Measurements from ENCODE around the gene NACC1.

NACC1 gene

GRCh38 chr19:13117772-13118423 lies at the start of gene NACC1:
Gene NACC1 (plus strand): TSS chr19:13118264. CDS start chr19:13135208, 16,944 bp downstream.
- peak; percentile 89 for DNase-seq

- no peak for DNase-seq
These were observed 48.4 kb upstream of the NACC1 start for GRCh38 chr19:13069415-13070359.

GRCh38 chr19:13070425-13071140 lies 47.5 kb upstream of the NACC1 start:
- DNase-seq = no peak

- DNase-seq = no peak
These were observed 46.4 kb upstream of the NACC1 start for GRCh38 chr19:13071444-13072187.

GRCh38 chr19:13072188-13072908 lies 45.7 kb upstream of the NACC1 start:
- no peak for DNase-seq

- no peak for DNase-seq
These were observed 44.8 kb upstream of the NACC1 start for GRCh38 chr19:13073263-13073662.

GRCh38 chr19:13074378-13074777 lies 43.7 kb upstream of the NACC1 start:
- DNase-seq = no peak

- no peak for DNase-seq
These were observed 41.7 kb upstream of the NACC1 start for GRCh38 chr19:13076320-13076719.

- no peak for DNase-seq
These were observed 41.3 kb upstream of the NACC1 start for GRCh38 chr19:13076787-13077186.

DNA sequence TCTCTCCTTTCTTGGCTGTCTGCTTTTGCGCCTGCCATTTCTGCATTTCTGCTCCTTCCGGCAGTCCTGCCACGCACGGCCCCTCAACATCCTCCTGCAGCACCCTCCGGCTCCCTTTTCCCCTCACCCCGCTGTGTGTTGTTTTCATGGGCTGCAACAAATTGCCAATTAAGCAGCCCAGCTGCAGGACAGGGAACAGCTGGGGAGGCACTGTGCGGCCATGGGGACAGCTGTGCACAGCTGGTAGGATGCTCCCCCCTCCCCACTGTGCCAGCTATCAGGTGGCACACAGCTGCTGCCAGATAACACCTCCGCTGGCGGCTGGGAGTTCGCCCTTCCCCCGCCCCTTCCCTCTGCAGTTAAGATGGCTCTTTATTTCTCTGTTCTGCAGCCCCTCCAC lies 40.8 kb upstream of the NACC1 start:
- DNase-seq = no peak

DNA sequence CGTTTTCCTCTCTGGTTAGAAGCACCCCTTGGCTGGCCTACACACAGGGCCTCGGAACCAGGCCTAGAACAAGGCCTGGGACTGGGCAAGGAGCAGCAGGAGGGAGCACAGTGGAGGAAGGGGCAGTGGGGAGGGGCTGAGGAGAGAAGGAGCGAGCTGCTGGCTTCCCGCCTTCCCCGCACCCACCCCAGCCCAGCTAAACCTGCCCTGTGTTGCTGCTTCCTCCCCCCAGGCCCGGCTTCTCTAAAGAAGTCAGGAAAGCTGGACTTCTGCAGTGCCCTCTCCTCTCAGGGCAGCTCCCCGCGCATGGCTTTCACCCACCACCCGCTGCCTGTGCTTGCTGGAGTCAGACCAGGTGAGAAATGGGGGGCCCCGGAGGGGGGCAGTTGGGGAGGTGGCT lies 39.7 kb upstream of the NACC1 start:
- no peak for DNase-seq

- DNase-seq = no peak
These were observed 39.0 kb upstream of the NACC1 start for GRCh38 chr19:13078897-13079541.

DNA sequence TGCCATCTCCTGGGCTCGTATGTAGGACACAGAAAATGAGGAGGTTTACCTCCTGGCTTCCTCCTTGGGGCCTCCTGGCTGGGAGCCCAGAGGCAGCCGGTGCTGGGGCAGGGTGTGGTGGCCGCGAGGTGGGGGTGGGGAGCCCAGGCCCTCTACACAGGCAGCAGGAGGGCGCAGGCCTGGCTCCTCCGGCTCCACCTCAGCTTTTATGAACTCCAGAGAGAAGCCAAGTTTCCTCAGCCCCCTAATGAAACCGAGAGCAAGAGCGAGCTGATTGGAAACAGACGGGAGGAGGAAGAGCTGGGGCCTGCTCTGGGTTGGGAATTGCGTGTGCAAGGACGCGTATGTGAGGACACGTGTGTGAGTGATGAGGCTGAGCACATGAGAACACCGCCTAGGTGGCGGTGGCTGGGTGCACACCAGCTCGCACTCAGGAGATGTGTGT lies 38.5 kb upstream of the NACC1 start:
- DNase-seq = no peak

DNA sequence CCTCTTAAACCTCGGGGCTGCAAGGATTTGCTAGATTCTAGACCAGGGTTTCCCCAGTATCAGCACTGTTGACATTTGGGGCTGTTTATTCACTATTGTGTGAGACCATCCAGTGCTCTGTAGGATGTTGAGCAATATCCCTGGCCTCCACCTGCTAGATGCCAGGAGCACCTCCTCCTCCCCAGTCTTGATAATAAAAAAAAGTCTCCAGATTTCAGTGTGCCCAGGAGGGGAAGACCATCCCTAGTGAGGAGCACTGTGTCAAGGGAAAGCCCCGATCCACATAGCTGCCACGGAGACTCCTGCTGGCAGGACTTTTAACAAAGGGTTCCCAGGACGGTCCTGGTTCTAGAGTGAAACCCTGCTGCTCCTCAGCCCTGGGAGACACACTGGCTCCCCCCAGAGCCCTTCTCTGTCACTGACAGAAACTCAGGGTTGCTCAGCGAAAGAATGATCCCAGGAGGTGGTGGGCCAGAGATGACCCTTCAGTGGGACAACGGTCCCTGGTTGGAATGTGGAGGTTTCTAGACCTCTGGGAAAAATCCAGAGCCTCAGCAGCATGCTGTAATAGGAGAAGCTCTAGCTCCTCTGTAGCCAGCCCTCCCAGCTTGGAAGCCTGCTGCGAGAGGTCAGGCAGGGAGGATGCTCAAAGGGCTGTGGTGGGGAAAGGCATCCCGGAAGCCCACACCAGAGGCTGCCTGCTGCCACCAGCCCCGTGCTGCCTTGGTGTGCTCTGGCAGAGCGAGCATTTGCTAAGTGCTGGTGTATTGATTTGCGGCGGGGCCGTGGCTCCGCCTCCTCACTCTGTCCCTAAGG lies 35.7 kb upstream of the NACC1 start:
- DNase-seq = no peak

DNA sequence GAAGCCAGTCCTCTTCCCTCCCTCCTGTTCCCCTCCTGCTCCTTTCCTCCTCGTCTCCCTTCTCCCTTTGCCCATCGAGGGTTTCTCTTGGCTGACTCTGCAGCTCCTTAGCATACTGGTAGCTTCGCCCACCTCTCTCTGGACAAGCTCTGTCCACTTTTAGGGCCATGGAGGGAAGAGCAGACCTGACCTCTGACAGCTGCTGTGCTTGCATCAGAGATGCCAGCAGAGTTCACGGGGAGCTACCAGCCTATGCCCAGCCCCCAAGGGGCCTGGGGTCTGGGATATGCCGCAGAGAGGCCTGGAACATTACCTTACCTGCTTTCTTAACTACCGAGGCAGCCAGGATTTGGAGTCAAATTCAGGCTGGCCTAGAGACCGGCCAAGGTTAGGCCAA lies 35.1 kb upstream of the NACC1 start:
- no peak for DNase-seq

DNA sequence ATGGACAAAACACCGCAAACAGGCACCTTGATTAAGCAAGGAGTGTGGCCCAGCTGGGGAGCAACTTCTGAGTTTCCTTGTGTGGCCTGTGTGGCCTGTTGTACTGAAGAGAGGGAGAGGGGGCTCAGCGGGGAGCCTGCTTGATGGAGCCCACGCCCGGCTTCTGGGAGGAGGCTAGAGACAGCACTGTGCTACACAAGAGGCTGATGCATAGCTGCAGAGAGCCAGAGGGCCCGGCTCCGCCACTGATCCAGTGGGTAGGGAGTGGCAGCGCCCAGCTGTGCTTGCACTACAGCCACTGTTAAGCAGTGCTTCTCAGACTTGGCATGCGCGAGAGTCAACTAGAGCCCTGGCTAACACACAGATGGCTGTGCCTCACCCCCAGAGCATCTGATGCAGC lies 34.4 kb upstream of the NACC1 start:
- no peak for DNase-seq

GRCh38 chr19:13085666-13086065 lies 32.4 kb upstream of the NACC1 start:
- no peak for DNase-seq

DNA sequence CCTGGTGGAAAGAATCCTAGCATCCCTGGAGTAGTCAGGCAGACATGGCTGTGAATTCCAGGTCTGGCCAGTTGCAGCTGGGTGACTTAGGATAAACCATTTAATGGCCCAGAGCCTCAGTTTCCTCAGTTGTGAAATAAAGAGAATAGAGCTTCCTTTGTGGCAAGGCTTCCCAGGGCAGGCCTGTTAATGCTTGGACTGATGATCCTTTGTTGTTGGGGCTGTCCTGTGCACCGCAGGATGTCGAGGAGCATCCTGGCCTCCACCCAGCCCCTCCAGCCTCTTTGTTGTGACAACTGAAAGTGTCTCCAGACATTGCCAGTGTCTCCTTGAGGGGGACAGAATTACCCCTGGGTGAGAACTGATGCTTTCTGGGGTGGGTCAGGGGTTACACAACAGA lies 31.7 kb upstream of the NACC1 start:
- DNase-seq = no peak

GRCh38 chr19:13087295-13087694 lies 30.8 kb upstream of the NACC1 start:
- DNase-seq = no peak

GRCh38 chr19:13087795-13088537 lies 30.1 kb upstream of the NACC1 start:
- DNase-seq = no peak

Measured in stimulated activated CD4-positive, alpha-beta T cell treated with anti-CD3 and anti-CD28 coated beads, Interleukin-4, amount 100 ng/mL, for 24 hours (primary cell).